HFF-Myc (cell line): ENCODE data around the gene SLC20A1.
"Not testable (repeated sequence)": the region's sequence is repeated elsewhere in the genome, so short reads cannot be mapped to it uniquely, and the experiment has no call there.

ENCODE experiments used
- DNase-seq: peaks from one replicate; pipeline ENCODE4 v3.0.0-alpha.2; 2011; ENCODE audit warnings: low read depth; ENCODE audit errors: extremely low read depth
- H3K4me3 ChIP-seq: replicated peaks from 2 replicates; pipeline ENCODE4 v1.5.1; 2011; ENCODE audit warnings: low read depth, mild to moderate bottlenecking, control low read depth, low read length
- TF ChIP-seq, protein P1 (sequence below): IDR thresholded peaks from 2 replicates; pipeline ENCODE4 v1.5.1; 2012; ENCODE audit warnings: mild to moderate bottlenecking, low read depth, low read length, control low read depth; ENCODE audit errors: missing control alignments

The SLC20A1 gene

GRCh38 chr2:112604952-112605351, 40.8 kb upstream of the SLC20A1 start:
- DNase-seq = no peak
- TF ChIP-seq, protein P1, sequence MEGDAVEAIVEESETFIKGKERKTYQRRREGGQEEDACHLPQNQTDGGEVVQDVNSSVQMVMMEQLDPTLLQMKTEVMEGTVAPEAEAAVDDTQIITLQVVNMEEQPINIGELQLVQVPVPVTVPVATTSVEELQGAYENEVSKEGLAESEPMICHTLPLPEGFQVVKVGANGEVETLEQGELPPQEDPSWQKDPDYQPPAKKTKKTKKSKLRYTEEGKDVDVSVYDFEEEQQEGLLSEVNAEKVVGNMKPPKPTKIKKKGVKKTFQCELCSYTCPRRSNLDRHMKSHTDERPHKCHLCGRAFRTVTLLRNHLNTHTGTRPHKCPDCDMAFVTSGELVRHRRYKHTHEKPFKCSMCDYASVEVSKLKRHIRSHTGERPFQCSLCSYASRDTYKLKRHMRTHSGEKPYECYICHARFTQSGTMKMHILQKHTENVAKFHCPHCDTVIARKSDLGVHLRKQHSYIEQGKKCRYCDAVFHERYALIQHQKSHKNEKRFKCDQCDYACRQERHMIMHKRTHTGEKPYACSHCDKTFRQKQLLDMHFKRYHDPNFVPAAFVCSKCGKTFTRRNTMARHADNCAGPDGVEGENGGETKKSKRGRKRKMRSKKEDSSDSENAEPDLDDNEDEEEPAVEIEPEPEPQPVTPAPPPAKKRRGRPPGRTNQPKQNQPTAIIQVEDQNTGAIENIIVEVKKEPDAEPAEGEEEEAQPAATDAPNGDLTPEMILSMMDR = no peak
- no peak overlapping the region for H3K4me3 ChIP-seq

DNA sequence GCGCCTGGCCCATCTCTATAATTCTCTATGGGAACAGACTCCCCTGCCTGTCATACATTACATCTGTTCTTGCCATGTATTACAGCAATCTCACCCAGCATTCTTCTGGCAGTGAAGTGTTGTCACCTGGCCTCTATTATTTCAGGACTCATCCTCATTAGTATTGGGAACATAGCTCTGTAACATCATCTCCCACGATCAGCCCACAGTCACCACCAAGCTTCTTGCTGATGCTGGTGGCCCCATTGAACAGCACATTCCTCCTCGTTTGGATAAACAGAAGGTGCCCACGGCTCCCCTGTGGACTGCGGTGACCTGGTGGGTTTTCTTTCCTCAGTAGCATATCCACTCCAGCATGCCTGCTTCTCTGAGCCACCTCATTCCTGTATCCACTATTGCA, 39.8 kb upstream of the SLC20A1 start:
- TF ChIP-seq, protein P1 = no peak
- no peak overlapping the region for H3K4me3 ChIP-seq
- DNase-seq = no peak

DNA sequence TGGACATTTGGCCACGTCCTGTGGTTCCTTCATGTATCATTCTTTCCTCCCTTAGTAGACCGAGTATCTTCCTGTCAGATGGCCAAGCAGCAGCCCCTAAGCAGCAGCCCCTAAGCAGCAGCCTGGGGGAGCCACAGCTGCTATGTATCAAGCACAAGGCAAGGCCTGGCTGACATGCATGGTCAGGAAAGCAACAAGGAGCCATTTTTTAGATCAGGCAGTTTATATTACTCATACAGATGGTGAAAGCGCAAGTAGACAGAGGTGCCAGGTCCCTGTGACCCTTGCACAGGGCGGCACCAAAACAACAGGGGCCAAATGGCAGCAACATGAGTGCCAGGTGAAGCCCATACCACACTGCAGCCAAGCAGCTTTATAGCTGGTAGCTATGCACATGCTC, 39.2 kb upstream of the SLC20A1 start:
- no peak overlapping the region for H3K4me3 ChIP-seq
- DNase-seq = no peak
- TF ChIP-seq, protein P1 = no peak

DNA sequence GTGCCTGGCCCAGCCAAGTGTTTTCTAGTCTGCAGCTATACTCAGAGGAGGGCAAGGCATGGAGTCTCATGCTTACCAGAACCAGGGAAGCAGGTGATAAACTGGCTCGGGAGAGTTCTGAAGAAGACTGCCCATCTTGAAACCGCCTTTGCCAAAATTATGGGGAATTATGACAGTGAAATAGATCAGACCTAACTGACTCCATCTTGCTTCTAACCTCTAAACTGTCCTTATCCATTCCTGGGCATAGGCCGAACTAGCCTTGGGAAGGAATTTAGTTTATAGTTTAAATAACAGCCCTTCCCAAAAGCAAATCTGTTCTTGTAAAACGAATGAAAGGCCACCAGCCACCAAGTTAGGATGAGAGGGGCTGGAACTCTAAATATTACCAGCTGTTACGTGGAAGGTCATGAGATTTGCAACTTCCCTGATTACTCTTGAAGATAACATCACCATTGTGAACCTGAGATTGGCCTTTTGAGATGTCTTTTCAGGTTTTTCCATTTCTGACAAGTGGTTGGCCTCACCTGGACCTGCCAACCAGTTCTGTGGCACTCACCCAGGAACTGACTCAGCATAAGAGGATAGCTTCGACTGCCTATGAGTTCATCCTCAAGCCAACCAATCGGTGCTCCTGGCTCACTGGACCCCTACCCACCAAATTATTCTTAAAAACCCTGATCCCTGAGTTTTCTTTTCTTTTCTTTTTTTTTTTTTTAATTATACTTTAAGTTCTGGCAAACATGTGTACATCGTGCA, 37.9 kb upstream of the SLC20A1 start:
- H3K4me3 ChIP-seq = no peak overlapping the region
- TF ChIP-seq, protein P1 = no peak
- DNase-seq = no peak

GRCh38 chr2:112609320-112609719, 36.4 kb upstream of the SLC20A1 start:
- H3K4me3 ChIP-seq, DNase-seq: not testable (repeated sequence)

GRCh38 chr2:112612283-112612682, 33.5 kb upstream of the SLC20A1 start:
- not testable (repeated sequence) for H3K4me3 ChIP-seq, DNase-seq

- TF ChIP-seq, protein P1 = no peak
- DNase-seq = no peak
- no peak overlapping the region for H3K4me3 ChIP-seq
Observed at GRCh38 chr2:112614201-112614840, 31.4 kb upstream of the SLC20A1 start.

- TF ChIP-seq, protein P1 = no peak
- no peak overlapping the region for H3K4me3 ChIP-seq
- DNase-seq = no peak
Observed at GRCh38 chr2:112615051-112615450, 30.7 kb upstream of the SLC20A1 start.

- H3K4me3 ChIP-seq, DNase-seq: not testable (repeated sequence)
Observed at GRCh38 chr2:112615798-112616197, 29.9 kb upstream of the SLC20A1 start.
